H9 (cell line): ENCODE measurements around the gene TSPOAP1. TPM values are rescaled to one million over a fixed set of nuclear protein-coding genes. Genes with fewer than 3 reads are reported as not detected.
A peak's percentile ranks its signal among the peaks of the same experiment; 100 is the strongest.

Source experiments
- DNase-seq: peaks from one replicate; pipeline ENCODE4 v3.0.0-alpha.2; 2017
- H2AFZ ChIP-seq: one replicate; pipeline ENCODE4 v1.6.1; 2013; ENCODE audit warnings: mild to moderate bottlenecking, low read length, control low read depth, moderate library complexity
- H2AK5ac ChIP-seq: 2 replicates; pipeline ENCODE4 v1.6.1; 2013; ENCODE audit warnings: low read length, control low read depth, mixed read lengths; ENCODE audit not compliant: insufficient read length
- H2BK120ac ChIP-seq: one replicate; pipeline ENCODE4 v1.6.1; 2013; ENCODE audit warnings: low read depth, mild to moderate bottlenecking, low read length, control low read depth, inconsistent platforms; ENCODE audit not compliant: poor library complexity, severe bottlenecking
- H2BK12ac ChIP-seq: 2 replicates; pipeline ENCODE4 v1.6.1; 2013; ENCODE audit warnings: low read length, control low read depth, mixed read lengths, low read depth; ENCODE audit not compliant: insufficient read length
- H2BK15ac ChIP-seq: 2 replicates; pipeline ENCODE4 v1.6.1; 2013; ENCODE audit warnings: low read depth, low read length, control low read depth
- H2BK20ac ChIP-seq: one replicate; pipeline ENCODE4 v1.6.1; 2013; ENCODE audit warnings: low read depth, mild to moderate bottlenecking, low read length, control low read depth, inconsistent platforms; ENCODE audit not compliant: poor library complexity, severe bottlenecking
- H2BK5ac ChIP-seq: 2 replicates; pipeline ENCODE4 v1.6.1; 2013; ENCODE audit warnings: low read length, control low read depth, mixed read lengths; ENCODE audit not compliant: insufficient read length
- H3K14ac ChIP-seq: 2 replicates; pipeline ENCODE4 v1.6.1; 2013; ENCODE audit warnings: low read length, control low read depth; ENCODE audit not compliant: insufficient read depth
- H3K18ac ChIP-seq: 2 replicates; pipeline ENCODE4 v1.6.1; 2013; ENCODE audit warnings: low read depth, mild to moderate bottlenecking, mixed read lengths, low read length, control low read depth; ENCODE audit not compliant: insufficient read length
- H3K23ac ChIP-seq: 2 replicates; pipeline ENCODE4 v1.6.1; 2013; ENCODE audit warnings: low read length, control low read depth, mixed read lengths, low read depth; ENCODE audit not compliant: insufficient read length
- H3K23me2 ChIP-seq: 2 replicates; pipeline ENCODE4 v1.6.1; 2013; ENCODE audit warnings: low read depth, mild to moderate bottlenecking, mixed read lengths, low read length, control low read depth; ENCODE audit not compliant: insufficient read length, poor library complexity, severe bottlenecking
- H3K27ac ChIP-seq: 2 replicates; pipeline ENCODE4 v1.5.1; 2013; ENCODE audit warnings: low read length, control low read depth, mixed read lengths, low read depth; ENCODE audit not compliant: insufficient read length
- H3K27me3 ChIP-seq: 2 replicates; pipeline ENCODE4 v1.6.1; 2013; ENCODE audit warnings: low read length, control low read depth, inconsistent platforms; ENCODE audit not compliant: insufficient read depth
- H3K4ac ChIP-seq: 2 replicates; pipeline ENCODE4 v1.6.1; 2013; ENCODE audit warnings: low read depth, mild to moderate bottlenecking, control low read depth, inconsistent platforms, low read length, moderate library complexity
- H3K4me1 ChIP-seq: 2 replicates; pipeline ENCODE4 v1.6.1; 2013; ENCODE audit warnings: low read length, control low read depth, inconsistent platforms; ENCODE audit not compliant: insufficient read depth
- H3K4me2 ChIP-seq: 2 replicates; pipeline ENCODE4 v1.6.1; 2013; ENCODE audit warnings: low read length, control low read depth, mixed read lengths; ENCODE audit not compliant: insufficient read length, insufficient read depth
- H3K56ac ChIP-seq: 2 replicates; pipeline ENCODE4 v1.6.1; 2013; ENCODE audit warnings: low read depth, mild to moderate bottlenecking, mixed read lengths, low read length, control low read depth; ENCODE audit not compliant: insufficient read length
- H3K79me1 ChIP-seq: 2 replicates; pipeline ENCODE4 v1.6.1; 2013; ENCODE audit warnings: low read depth, mild to moderate bottlenecking, moderate library complexity, low read length, control low read depth, inconsistent platforms; ENCODE audit not compliant: insufficient read depth, poor library complexity, severe bottlenecking
- H3K79me2 ChIP-seq: 2 replicates; pipeline ENCODE4 v1.6.1; 2013; ENCODE audit warnings: low read length, control low read depth, inconsistent platforms; ENCODE audit not compliant: insufficient read depth
- H3K9ac ChIP-seq: 2 replicates; pipeline ENCODE4 v1.6.1; 2013; ENCODE audit warnings: low read length, control low read depth, mixed read lengths; ENCODE audit not compliant: insufficient read length; ENCODE audit errors: extremely low read depth
- H3K9me3 ChIP-seq: one replicate; pipeline ENCODE4 v1.6.1; 2013; ENCODE audit warnings: low read depth, low read length, inconsistent platforms; ENCODE audit not compliant: control insufficient read depth
- H3T11ph ChIP-seq: one replicate; pipeline ENCODE4 v1.6.1; 2013; ENCODE audit warnings: mild to moderate bottlenecking, low read length, control low read depth, inconsistent platforms
- H4K20me1 ChIP-seq: one replicate; pipeline ENCODE4 v1.6.1; 2013; ENCODE audit not compliant: control insufficient read depth, insufficient read length, insufficient read depth
- H4K5ac ChIP-seq: 2 replicates; pipeline ENCODE4 v1.6.1; 2013; ENCODE audit warnings: low read depth, mild to moderate bottlenecking, mixed read lengths, low read length, control low read depth; ENCODE audit not compliant: insufficient read length
- H4K8ac ChIP-seq: replicated peaks from 2 replicates; pipeline ENCODE4 v1.6.1; 2013; ENCODE audit warnings: low read length, control low read depth, mixed read lengths, low read depth; ENCODE audit not compliant: insufficient read length
- H4K91ac ChIP-seq: 2 replicates; pipeline ENCODE4 v1.6.1; 2013; ENCODE audit warnings: low read depth, mild to moderate bottlenecking, moderate library complexity, mixed read lengths, low read length, control low read depth; ENCODE audit not compliant: insufficient read length
- H3K27ac Mint-ChIP-seq, 3 experiments: 2 replicates in 2 of 3; 3 replicates in 1 of 3; pipeline ENCODE4 v1.8.0; 2020 to 2021; ENCODE audit warnings: mixed read lengths in 3 of 3, mild to moderate bottlenecking in 1 of 3, moderate library complexity in 1 of 3
- H3K27me3 Mint-ChIP-seq: 2 replicates; pipeline ENCODE4 v1.8.0; 2021; ENCODE audit warnings: low read depth, mild to moderate bottlenecking, moderate library complexity, mixed read lengths
- H3K36me3 Mint-ChIP-seq, 3 experiments: 2 replicates in 2 of 3; 3 replicates in 1 of 3; pipeline ENCODE4 v1.8.0; 2020 to 2021; ENCODE audit warnings: low read depth in 3 of 3, mixed read lengths in 3 of 3; ENCODE audit not compliant: insufficient read depth in 1 of 3
- H3K4me1 Mint-ChIP-seq, 2 experiments: 2 replicates each; pipeline ENCODE4 v1.8.0; 2020; ENCODE audit warnings: mixed read lengths in 2 of 2
- H3K4me3 Mint-ChIP-seq, 2 experiments: 2 replicates in 1 of 2; 3 replicates in 1 of 2; pipeline ENCODE4 v1.8.0; 2020 to 2021; ENCODE audit warnings: mild to moderate bottlenecking in 2 of 2, mixed read lengths in 2 of 2, moderate library complexity in 1 of 2
- H3K9me3 Mint-ChIP-seq, 2 experiments: 2 replicates in 1 of 2; 3 replicates in 1 of 2; pipeline ENCODE4 v1.8.0; 2020; ENCODE audit warnings: mild to moderate bottlenecking in 2 of 2, mixed read lengths in 2 of 2, moderate library complexity in 1 of 2
- CTCF ChIP-seq: fragments of 200-600 bp; sonication (generic); conservative IDR thresholded peaks from 3 replicates; pipeline ENCODE4 v1.8.0; 2021; ENCODE audit warnings: antibody characterized with exemption, mild to moderate bottlenecking
- WGBS: extraction: QIAGEN DNeasy Blood & Tissue Kit; methylation state at CpG from one replicate; pipeline ENCODE4 v1.1.7; 2013; ENCODE audit warnings: missing lambda C conversion rate, low lambda C conversion rate, mixed read lengths; ENCODE audit not compliant: insufficient read length; ENCODE audit errors: extremely low coverage; 5-methylcytosine and 5-hydroxymethylcytosine counted together
- total RNA-seq: library from RNA; stranded (reverse); gene quantifications from 2 replicates; pipeline ENCODE4 v1.2.1, GENCODE V29; 2021

Gene TSPOAP1
- total RNA-seq, 1 experiment from 2014 or later: 17.3 TPM

- H2AK5ac ChIP-seq: no peak overlapping the region
- no peaks in the 10 kb centered on the region for H3K9me3 ChIP-seq
- no peak for DNase-seq
- H2BK12ac ChIP-seq: no peak overlapping the region
- no peak overlapping the region for H2BK20ac ChIP-seq
- Mint-ChIP-seq H3K27ac (peak overlapping the region in 1 of 3 experiments; percentile 81; a peak in 1 of 7 replicates), H3K4me3 (no peak overlapping the region; a peak in 1 of 5 replicates), H3K36me3 (no peaks in the 10 kb centered on the region), H3K27me3 (peaks cover 18% of the 10 kb centered on the region), H3K4me1 (peaks cover 39 to 50% of the 10 kb centered on the region in 2 experiments), H3K9me3 (no peaks in the 10 kb centered on the region)
- H3K14ac ChIP-seq: peak overlapping the region; percentile 73; the same call in 1 of the 2 replicates
- H3K4ac ChIP-seq: no peak overlapping the region
- peak overlapping the region; percentile 79 for H3K18ac ChIP-seq
- no CpG with 5 or more reads among the region's 10 CpGs for WGBS
- no peak overlapping the region for H2BK5ac ChIP-seq
- no peak overlapping the region for H3K9ac ChIP-seq
- no peak for TF ChIP-seq CTCF
- H2BK15ac ChIP-seq: no peak overlapping the region
- H3K79me2 ChIP-seq: no peaks in the 10 kb centered on the region
- H2AFZ ChIP-seq: no peak overlapping the region
- no peak overlapping the region for H4K5ac ChIP-seq
- H3K23me2 ChIP-seq: no peaks in the 10 kb centered on the region
- H3K79me1 ChIP-seq: no peaks in the 10 kb centered on the region
- no peak overlapping the region for H4K91ac ChIP-seq
- H4K20me1 ChIP-seq: no peaks in the 10 kb centered on the region
- no peak overlapping the region for H3K23ac ChIP-seq
- H2BK120ac ChIP-seq: no peak overlapping the region
- H4K8ac ChIP-seq: no peak overlapping the region
- no peak overlapping the region for H3K27ac ChIP-seq
- no peak overlapping the region for H3K56ac ChIP-seq
- H3K4me2 ChIP-seq: no peak overlapping the region
- H3T11ph ChIP-seq: no peak overlapping the region
- H3K27me3 ChIP-seq: no peaks in the 10 kb centered on the region
- H3K4me1 ChIP-seq: peaks cover 5% of the 10 kb centered on the region; the same call in 1 of the 2 replicates
Observed at GRCh38 chr17:58330538-58330996, 2.0 kb upstream of the TSPOAP1 start.
